OCI-LY7 (cell line): Measurements from ENCODE around the gene RADIL. TPM values are rescaled to one million over a fixed set of nuclear protein-coding genes. Genes with fewer than 3 reads are reported as not detected.

Experiments used
- BruUV-seq: library from RNA; stranded (reverse); fragments of 400-500 nt; replicated peaks from 2 replicates; lab custom pipeline; 2021; lab: Mats Ljungman, UMichigan
- CTCF ChIA-PET: fragments of 300-600 bp; sonication (Branson Sonifier 250); formaldehyde crosslinking; loops from one replicate; lab custom pipeline; 2022; ENCODE audit warnings: antibody characterized with exemption; ENCODE audit not compliant: unreplicated experiment; lab: Charles Lee
- POLR2A ChIA-PET: fragments of 300-600 bp; sonication (Branson Sonifier 250); formaldehyde crosslinking; loops from one replicate; lab custom pipeline; 2022; ENCODE audit warnings: antibody characterized with exemption; lab: Charles Lee
- DNase-seq: peaks from one replicate; pipeline ENCODE4 v3.0.0-alpha.2; 2015; ENCODE audit warnings: low spot score
- H2AFZ ChIP-seq: fragments of 200-600 bp; sonication (generic), shearing (Covaris generic); 2 replicates; pipeline ENCODE4 v1.6.1; 2014; ENCODE audit warnings: mild to moderate bottlenecking, antibody characterized with exemption, low read length, moderate library complexity
- H3K27ac ChIP-seq: fragments of 200-600 bp; sonication (generic); 2 replicates; pipeline ENCODE4 v1.5.1; 2014; ENCODE audit warnings: mixed run types, low read depth, mild to moderate bottlenecking, moderate library complexity, low read length, inconsistent platforms; ENCODE audit not compliant: poor library complexity, severe bottlenecking
- H3K36me3 ChIP-seq: fragments of 200-600 bp; sonication (generic); 2 replicates; pipeline ENCODE4 v1.6.1; 2014; ENCODE audit warnings: mild to moderate bottlenecking, antibody characterized with exemption, low read length, moderate library complexity, mixed read lengths; ENCODE audit not compliant: insufficient read depth
- H3K4me1 ChIP-seq: fragments of 200-600 bp; sonication (generic); 2 replicates; pipeline ENCODE4 v1.5.1; 2014; ENCODE audit warnings: mild to moderate bottlenecking, low read length; ENCODE audit not compliant: insufficient read depth, poor library complexity, severe bottlenecking
- H3K4me2 ChIP-seq: fragments of 200-600 bp; sonication (generic); 2 replicates; pipeline ENCODE4 v1.6.1; 2014; ENCODE audit warnings: mild to moderate bottlenecking, low read length
- H3K4me3 ChIP-seq: fragments of 200-600 bp; sonication (generic); 2 replicates; pipeline ENCODE4 v1.5.1; 2014; ENCODE audit warnings: mild to moderate bottlenecking, low read depth, low read length; ENCODE audit not compliant: poor library complexity, severe bottlenecking
- H3K79me2 ChIP-seq: fragments of 200-600 bp; sonication (generic); 2 replicates; pipeline ENCODE4 v1.6.1; 2016; ENCODE audit warnings: low read depth, mild to moderate bottlenecking, low read length, moderate library complexity, mixed read lengths; ENCODE audit not compliant: insufficient read depth
- H3K9me2 ChIP-seq: fragments of 200-600 bp; sonication (generic); 2 replicates; pipeline ENCODE4 v1.6.1; 2016; ENCODE audit warnings: mild to moderate bottlenecking, low read length, mixed read lengths; ENCODE audit not compliant: insufficient read depth
- H3K9me3 ChIP-seq: fragments of 200-600 bp; sonication (generic); 2 replicates; pipeline ENCODE4 v1.6.1; 2014; ENCODE audit warnings: mild to moderate bottlenecking, mixed run types, low read length, mixed read lengths
- H4K20me1 ChIP-seq: fragments of 200-600 bp; sonication (generic); 2 replicates; pipeline ENCODE4 v1.6.1; 2014; ENCODE audit warnings: mild to moderate bottlenecking, antibody characterized with exemption, low read length, moderate library complexity, mixed read lengths; ENCODE audit not compliant: insufficient read depth
- CTCF ChIP-seq: fragments of 200-600 bp; sonication (generic); conservative IDR thresholded peaks from 2 replicates; pipeline ENCODE4 v1.5.1; 2014; ENCODE audit warnings: mild to moderate bottlenecking, antibody characterized with exemption, low read length, moderate library complexity, mixed read lengths
- EZH2phosphoT487 ChIP-seq: fragments of 200-600 bp; sonication (generic); IDR thresholded peaks from 2 replicates; pipeline ENCODE4 v1.6.1; 2018; ENCODE audit warnings: low read depth, borderline replicate concordance, mild to moderate bottlenecking, mixed run types, antibody characterized with exemption, low read length, moderate library complexity, mixed read lengths
- intact Hi-C: fragments of 100-400 bp; cut with micrococcal nuclease; formaldehyde crosslinking; loops from one replicate; pipeline ENCODE4 v1.10.0; 2022; ENCODE audit not compliant: unreplicated experiment
- total RNA-seq, 2 experiments: library from RNA; depleted of rRNA in 1 of 2; stranded (reverse); fragments of >200 nt in 1 of 2; shearing (Covaris generic) in 1 of 2; gene quantifications; 2 replicates each; pipeline ENCODE4 v1.2.3, GENCODE V29; 2014 to 2022

The RADIL gene
- total RNA-seq, 2 experiments from 2014 or later = 0.34 TPM; not detected in 1

GRCh38 chr7:4758111-4758510, 125.4 kb downstream of the RADIL start:
- BruUV-seq = no TSS peak
- H3K4me1 ChIP-seq = no peaks in the 10 kb centered on the region
- no peaks in the 10 kb centered on the region for H3K79me2 ChIP-seq
- DNase-seq = no peak
- no peaks in the 10 kb centered on the region for H3K9me3 ChIP-seq
- H4K20me1 ChIP-seq = no peaks in the 10 kb centered on the region
- no peak overlapping the region for H3K4me3 ChIP-seq
- no peak overlapping the region for H3K27ac ChIP-seq
- H2AFZ ChIP-seq = no peak overlapping the region
- CTCF ChIA-PET = no interaction called here
- peaks cover 73% of the 10 kb centered on the region for H3K36me3 ChIP-seq
- no peaks in the 10 kb centered on the region for H3K9me2 ChIP-seq
- no peak overlapping the region for H3K4me2 ChIP-seq
- POLR2A ChIA-PET = no interaction called here
- no peak for TF ChIP-seq EZH2phosphoT487
- TF ChIP-seq CTCF = no peak
- intact Hi-C loops = no loop called here

DNA sequence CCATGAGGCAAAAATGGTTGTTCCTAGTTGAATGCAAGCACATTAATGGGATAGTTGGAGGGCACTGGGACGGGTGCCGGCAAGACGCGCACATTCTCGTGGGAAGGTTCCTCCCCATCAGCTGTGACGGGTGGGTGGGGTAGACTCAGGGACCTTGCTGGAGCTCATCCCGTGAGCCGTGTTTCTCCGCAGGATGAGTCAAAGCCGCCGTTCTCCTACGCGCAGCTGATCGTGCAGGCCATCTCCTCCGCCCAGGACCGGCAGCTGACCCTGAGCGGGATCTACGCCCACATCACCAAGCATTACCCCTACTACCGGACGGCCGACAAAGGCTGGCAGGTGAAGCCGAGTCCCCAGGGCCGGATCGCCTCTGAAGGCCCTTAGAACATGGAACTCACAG, 128.5 kb downstream of the RADIL start:
- no peaks in the 10 kb centered on the region for H3K4me1 ChIP-seq
- ChIA-PET CTCF (no interaction called here), POLR2A (interaction anchor here (0.6 kb wide), 1 partner anchor 652 kb away, joined by 3 read pairs; no protein-coding TSS in a partner anchor)
- TF ChIP-seq CTCF = no peak
- no peak for TF ChIP-seq EZH2phosphoT487
- DNase-seq = no peak
- intact Hi-C loops = no loop called here
- H3K4me2 ChIP-seq = no peak overlapping the region
- no peaks in the 10 kb centered on the region for H3K9me2 ChIP-seq
- H3K27ac ChIP-seq = no peak overlapping the region
- no peaks in the 10 kb centered on the region for H3K79me2 ChIP-seq
- H3K36me3 ChIP-seq = peaks cover 52% of the 10 kb centered on the region
- H3K4me3 ChIP-seq = no peak overlapping the region
- no peak overlapping the region for H2AFZ ChIP-seq
- BruUV-seq = no TSS peak
- H3K9me3 ChIP-seq = no peaks in the 10 kb centered on the region
- no peaks in the 10 kb centered on the region for H4K20me1 ChIP-seq

DNA sequence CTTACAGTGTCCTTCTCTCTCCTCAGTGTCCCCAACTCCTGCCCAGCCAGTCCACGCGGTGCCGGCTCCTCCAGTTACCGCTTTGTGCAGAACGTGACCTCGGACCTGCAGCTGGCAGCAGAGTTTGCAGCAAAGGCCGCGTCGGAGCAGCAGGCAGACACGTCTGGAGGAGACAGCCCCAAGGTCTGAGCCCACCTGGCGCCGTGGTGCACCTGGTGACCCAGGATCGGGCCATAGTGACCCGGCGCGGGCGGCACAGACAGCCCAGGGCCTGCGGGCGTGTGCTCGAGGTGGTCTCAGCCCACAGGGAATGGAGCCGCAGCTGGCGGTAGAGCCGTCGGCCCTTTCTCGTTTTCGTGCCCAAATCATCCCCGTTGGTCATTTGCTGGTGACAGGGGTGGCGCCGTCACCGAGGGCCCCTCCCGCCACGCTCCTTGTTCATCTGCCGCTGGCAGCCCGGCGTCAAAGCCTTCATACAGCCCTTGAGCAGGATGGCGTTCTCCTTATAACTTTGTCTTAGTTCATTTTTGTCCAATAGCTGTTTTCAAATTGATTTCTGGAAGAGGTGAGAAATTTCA, 129.0 kb downstream of the RADIL start:
- no peak overlapping the region for H2AFZ ChIP-seq
- BruUV-seq = no TSS peak
- H3K4me2 ChIP-seq = no peak overlapping the region
- H3K9me3 ChIP-seq = no peaks in the 10 kb centered on the region
- H3K27ac ChIP-seq = no peak overlapping the region
- no peaks in the 10 kb centered on the region for H3K9me2 ChIP-seq
- peaks cover 55% of the 10 kb centered on the region for H3K36me3 ChIP-seq
- intact Hi-C loops = loop anchor here (1.0 kb wide), 1 partner anchor 143 kb away; no protein-coding TSS in a partner anchor
- ChIA-PET POLR2A (no interaction called here), CTCF (no interaction called here)
- H3K79me2 ChIP-seq = no peaks in the 10 kb centered on the region
- no peaks in the 10 kb centered on the region for H4K20me1 ChIP-seq
- TF ChIP-seq CTCF (no peak), EZH2phosphoT487 (no peak)
- no peaks in the 10 kb centered on the region for H3K4me1 ChIP-seq
- no peak for DNase-seq
- no peak overlapping the region for H3K4me3 ChIP-seq
